ENCODE data around the gene NUP62. TPM values are rescaled to one million over a fixed set of nuclear protein-coding genes. Genes with fewer than 3 reads are reported as not detected.

NUP62 gene
- total RNA-seq, 1 experiment from 2014 or later = 54.6 TPM

DNA sequence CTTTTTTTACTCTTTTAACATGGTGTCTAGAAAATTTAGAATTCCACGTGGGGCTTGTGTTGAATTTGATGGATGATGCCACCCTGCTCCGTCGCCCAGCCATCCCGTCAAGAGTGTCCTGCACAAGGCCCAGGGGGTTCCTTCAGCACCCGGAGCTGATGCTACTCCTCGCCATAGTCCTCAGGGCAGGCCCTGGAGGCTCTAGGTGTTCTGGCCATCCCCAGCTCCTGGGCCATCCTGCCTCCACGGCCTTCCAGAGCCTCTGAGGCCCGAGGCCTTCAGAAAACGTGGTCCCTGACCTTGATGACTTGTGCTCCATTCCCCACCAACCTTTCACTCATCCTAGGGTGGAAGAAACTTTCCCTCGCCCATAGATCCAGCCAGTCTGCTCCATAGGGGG lies 55.5 kb downstream of the NUP62 start:
- Histone ChIP-seq H3K27ac (ENCODE audit: low read length) (peak overlapping the region; percentile 98), H3K4me3 (ENCODE audit: low read depth in 2 of 2, low read length in 2 of 2) (no peak overlapping the region), H3K4me1 (ENCODE audit: control insufficient read depth, insufficient read depth, low read length) (peaks cover 29% of the 10 kb centered on the region), H3K36me3 (ENCODE audit: control insufficient read depth, insufficient read depth, low read length) (peaks cover 5% of the 10 kb centered on the region; the same call in 1 of the 2 replicates), H3K9me3 (ENCODE audit: control insufficient read depth, insufficient read depth, low read depth, low read length) (no peaks in the 10 kb centered on the region), H3K27me3 (ENCODE audit: control insufficient read depth, insufficient read depth, low read length) (no peaks in the 10 kb centered on the region)
- BruUV-seq (replicated peaks) = no TSS peak
- intact Hi-C loops (cut with micrococcal nuclease; ENCODE audit: unreplicated experiment) (no loop called here), in situ Hi-C loops (cut with HindIII; ENCODE audit: low pct_unique_long_range_greater_than_20kb, low sequenced_read_pairs) (no loop called here)
- TF ChIP-seq SIN3A (IDR thresholded peaks at IDR 0.05; ENCODE audit: borderline replicate concordance, insufficient read depth, low read depth, low read length) (no peak), TCF7L2 (IDR thresholded peaks at IDR 0.05; ENCODE audit: low read depth, low read length) (no peak), POLR2AphosphoS5 (IDR thresholded peaks at IDR 0.05; ENCODE audit: low read depth, low read length) (no peak), REST (IDR thresholded peaks at IDR 0.05; ENCODE audit: insufficient read depth in 1 of 2, low read depth in 2 of 2, low read length in 1 of 2) (no peak)
- TF ChIP-seq, protein P1, sequence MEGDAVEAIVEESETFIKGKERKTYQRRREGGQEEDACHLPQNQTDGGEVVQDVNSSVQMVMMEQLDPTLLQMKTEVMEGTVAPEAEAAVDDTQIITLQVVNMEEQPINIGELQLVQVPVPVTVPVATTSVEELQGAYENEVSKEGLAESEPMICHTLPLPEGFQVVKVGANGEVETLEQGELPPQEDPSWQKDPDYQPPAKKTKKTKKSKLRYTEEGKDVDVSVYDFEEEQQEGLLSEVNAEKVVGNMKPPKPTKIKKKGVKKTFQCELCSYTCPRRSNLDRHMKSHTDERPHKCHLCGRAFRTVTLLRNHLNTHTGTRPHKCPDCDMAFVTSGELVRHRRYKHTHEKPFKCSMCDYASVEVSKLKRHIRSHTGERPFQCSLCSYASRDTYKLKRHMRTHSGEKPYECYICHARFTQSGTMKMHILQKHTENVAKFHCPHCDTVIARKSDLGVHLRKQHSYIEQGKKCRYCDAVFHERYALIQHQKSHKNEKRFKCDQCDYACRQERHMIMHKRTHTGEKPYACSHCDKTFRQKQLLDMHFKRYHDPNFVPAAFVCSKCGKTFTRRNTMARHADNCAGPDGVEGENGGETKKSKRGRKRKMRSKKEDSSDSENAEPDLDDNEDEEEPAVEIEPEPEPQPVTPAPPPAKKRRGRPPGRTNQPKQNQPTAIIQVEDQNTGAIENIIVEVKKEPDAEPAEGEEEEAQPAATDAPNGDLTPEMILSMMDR (IDR thresholded peaks at IDR 0.05) = no peak
- ATAC-seq = no peak
- no peak for DNase-seq (ENCODE audit: low read depth, low spot score)
- CTCF ChIA-PET = no interaction called here
- POLR2A ChIA-PET = no interaction called here

- H3K27me3 ChIP-seq (ENCODE audit: control insufficient read depth, insufficient read depth, low read length) = no peaks in the 10 kb centered on the region
- no peak overlapping the region for H3K27ac ChIP-seq (ENCODE audit: low read length)
- H3K36me3 ChIP-seq (ENCODE audit: control insufficient read depth, insufficient read depth, low read length) = peaks cover 5% of the 10 kb centered on the region; the same call in 1 of the 2 replicates
- no peak overlapping the region for H3K4me3 ChIP-seq (ENCODE audit: low read depth in 2 of 2, low read length in 2 of 2)
- in situ Hi-C loops (cut with HindIII; ENCODE audit: low pct_unique_long_range_greater_than_20kb, low sequenced_read_pairs) (no loop called here), intact Hi-C loops (cut with micrococcal nuclease; ENCODE audit: unreplicated experiment) (no loop called here)
- no peaks in the 10 kb centered on the region for H3K9me3 ChIP-seq (ENCODE audit: control insufficient read depth, insufficient read depth, low read depth, low read length)
- DNase-seq (ENCODE audit: low read depth, low spot score) = no peak
- TF ChIP-seq TCF7L2 (IDR thresholded peaks at IDR 0.05; ENCODE audit: low read depth, low read length) (no peak), SIN3A (IDR thresholded peaks at IDR 0.05; ENCODE audit: borderline replicate concordance, insufficient read depth, low read depth, low read length) (no peak), REST (IDR thresholded peaks at IDR 0.05; ENCODE audit: insufficient read depth in 1 of 2, low read depth in 2 of 2, low read length in 1 of 2) (no peak), POLR2AphosphoS5 (IDR thresholded peaks at IDR 0.05; ENCODE audit: low read depth, low read length) (no peak)
- TF ChIP-seq, protein P1 (IDR thresholded peaks at IDR 0.05) = no peak
- BruUV-seq (replicated peaks) = no TSS peak
- ATAC-seq = no peak
- POLR2A ChIA-PET = no interaction called here
- peaks cover 25% of the 10 kb centered on the region for H3K4me1 ChIP-seq (ENCODE audit: control insufficient read depth, insufficient read depth, low read length)
- CTCF ChIA-PET = no interaction called here
Measured at GRCh38 chr19:49873129-49873521, 56.2 kb downstream of the NUP62 start.

Measured in Panc1 (cell line).